ENCODE data around the gene MAL. TPM values are rescaled to one million over a fixed set of nuclear protein-coding genes. Genes with fewer than 3 reads are reported as not detected.

Gene MAL
- total RNA-seq, 1 experiment from 2014 or later = 0.22 TPM

GRCh38 chr2:95063086-95063958 is 37.8 kb downstream of the MAL start:
- Mint-ChIP-seq H3K36me3 (no peaks in the 10 kb centered on the region), H3K27me3 (ENCODE audit: low read depth) (no peaks in the 10 kb centered on the region; the same call in 1 of the 2 replicates), H3K27ac (peak overlapping the region; percentile 45; the same call in 1 of the 2 replicates), H3K9me3 (no peaks in the 10 kb centered on the region), H3K4me1 (peaks cover 22% of the 10 kb centered on the region), H3K4me3 (no peak overlapping the region)
- DNase-seq (ENCODE audit: low spot score) = no peak
- no peak for TF ChIP-seq ATF6 (CRISPR knock-in tag; IDR thresholded peaks at IDR 0.05)
- no peak for TF ChIP-seq RORB (CRISPR knock-in tag; IDR thresholded peaks at IDR 0.05)
- TF ChIP-seq MYBL2 (CRISPR knock-in tag; IDR thresholded peaks at IDR 0.05) = no peak
- no peak for TF ChIP-seq PRRX2 (CRISPR knock-in tag; IDR thresholded peaks at IDR 0.05)
- no peak for TF ChIP-seq STAT6 (CRISPR knock-in tag; conservative IDR thresholded peaks at IDR 0.05; ENCODE audit: low read depth)
- TF ChIP-seq NR1H2 (CRISPR knock-in tag; IDR thresholded peaks at IDR 0.05) = no peak
- no peak for TF ChIP-seq ATF3 (CRISPR knock-in tag; conservative IDR thresholded peaks at IDR 0.05)
- TF ChIP-seq USF2 (CRISPR knock-in tag; IDR thresholded peaks at IDR 0.05) = no peak
- TF ChIP-seq HMGXB4 (CRISPR knock-in tag; IDR thresholded peaks at IDR 0.05) = no peak
- TF ChIP-seq NFATC4 (CRISPR knock-in tag; IDR thresholded peaks at IDR 0.05) = no peak
- no peak for TF ChIP-seq NFE2L1 (CRISPR knock-in tag; IDR thresholded peaks at IDR 0.05)
- no peak for TF ChIP-seq ZNF317 (CRISPR knock-in tag; IDR thresholded peaks at IDR 0.05; ENCODE audit: borderline replicate concordance, low read depth)
- no peak for TF ChIP-seq FOXP4 (CRISPR knock-in tag; IDR thresholded peaks at IDR 0.05)
- no peak for TF ChIP-seq ZNF263 (CRISPR knock-in tag; IDR thresholded peaks at IDR 0.05; ENCODE audit: low read depth)
- no peak for TF ChIP-seq ZNF423 (CRISPR knock-in tag; IDR thresholded peaks at IDR 0.05)
- TF ChIP-seq SMAD4 (CRISPR knock-in tag; IDR thresholded peaks at IDR 0.05) = no peak
- TF ChIP-seq TEAD4 (CRISPR knock-in tag; IDR thresholded peaks at IDR 0.05) = no peak
- TF ChIP-seq ZNF232 (CRISPR knock-in tag; IDR thresholded peaks at IDR 0.05) = no peak
- TF ChIP-seq ZNF416 (CRISPR knock-in tag; IDR thresholded peaks at IDR 0.05) = no peak
- no peak for TF ChIP-seq ZMAT4 (CRISPR knock-in tag; IDR thresholded peaks at IDR 0.05)
- peak; percentile 13; the same call in 1 of the 2 replicates for ATAC-seq
- ChIA-PET CTCF (interaction anchor here (1.0 to 4.1 kb wide), 13 partner anchors 10 to 326 kb away, joined by 3 to 33 read pairs (median 6); partner anchors contain the start of gene MRPS5), POLR2A (interaction anchor here (0.7 to 1.3 kb wide), 2 partner anchors 12 to 244 kb away, joined by 3 to 4 read pairs; no protein-coding TSS in a partner anchor)
